DOHH2 (cell line): ENCODE data around the gene DOCK1.

Source experiments
- H3F3A ChIP-seq: fragments of 200-600 bp; sonication (generic), shearing (Covaris generic); 2 replicates; pipeline ENCODE4 v1.6.0; 2016; ENCODE audit warnings: antibody characterized with exemption, mild to moderate bottlenecking; ENCODE audit not compliant: control insufficient read depth, insufficient read depth
- H3K27ac ChIP-seq: fragments of 200-600 bp; sonication (generic); 2 replicates; pipeline ENCODE4 v1.5.1; 2014; ENCODE audit warnings: low read depth, mild to moderate bottlenecking, low read length, moderate library complexity
- H3K27me3 ChIP-seq: fragments of 200-600 bp; sonication (generic); 2 replicates; pipeline ENCODE4 v1.6.1; 2014; ENCODE audit warnings: mild to moderate bottlenecking, low read length, mixed read lengths; ENCODE audit not compliant: control insufficient read depth
- H3K36me3 ChIP-seq: fragments of 200-600 bp; sonication (generic); 2 replicates; pipeline ENCODE4 v1.6.1; 2014; ENCODE audit warnings: mild to moderate bottlenecking, low read length, moderate library complexity, mixed read lengths; ENCODE audit not compliant: control insufficient read depth
- H3K4me1 ChIP-seq: fragments of 200-600 bp; sonication (generic); 2 replicates; pipeline ENCODE4 v1.6.1; 2014; ENCODE audit warnings: mild to moderate bottlenecking, low read length, mixed read lengths; ENCODE audit not compliant: control insufficient read depth
- H3K4me2 ChIP-seq: fragments of 200-600 bp; sonication (generic); 2 replicates; pipeline ENCODE4 v1.6.0; 2014; ENCODE audit warnings: mild to moderate bottlenecking, low read length, moderate library complexity
- H3K4me3 ChIP-seq: fragments of 200-600 bp; sonication (generic); 2 replicates; pipeline ENCODE4 v1.5.1; 2014; ENCODE audit warnings: mild to moderate bottlenecking, low read length, mixed read lengths
- H3K79me2 ChIP-seq: fragments of 200-600 bp; sonication (generic); 2 replicates; pipeline ENCODE4 v1.6.1; 2014; ENCODE audit warnings: mild to moderate bottlenecking, low read length, mixed read lengths; ENCODE audit not compliant: control insufficient read depth
- H3K9me2 ChIP-seq: fragments of 200-600 bp; sonication (generic); replicated peaks from 2 replicates; pipeline ENCODE4 v1.6.1; 2014; ENCODE audit warnings: mild to moderate bottlenecking, low read length, mixed read lengths; ENCODE audit not compliant: control insufficient read depth
- H3K9me3 ChIP-seq: fragments of 200-600 bp; sonication (generic); 2 replicates; pipeline ENCODE4 v1.6.1; 2014; ENCODE audit warnings: antibody characterized with exemption, low read length, mixed read lengths; ENCODE audit not compliant: control insufficient read depth, insufficient read depth
- H4K20me1 ChIP-seq: fragments of 200-600 bp; sonication (generic); 2 replicates; pipeline ENCODE4 v1.6.0; 2014; ENCODE audit warnings: low read depth, mild to moderate bottlenecking, antibody characterized with exemption, low read length, moderate library complexity; ENCODE audit not compliant: control insufficient read depth, insufficient read depth
- EZH2phosphoT487 ChIP-seq: fragments of 200-600 bp; sonication (generic); IDR thresholded peaks from 2 replicates; pipeline ENCODE4 v1.6.1; 2017; ENCODE audit warnings: borderline replicate concordance, mild to moderate bottlenecking, antibody characterized with exemption, low read length, moderate library complexity, mixed read lengths
- TF ChIP-seq, protein P1 (sequence below): fragments of 200-600 bp; sonication (generic); IDR thresholded peaks from one replicate; pipeline ENCODE4 v1.5.1; 2014; ENCODE audit warnings: antibody characterized with exemption, mild to moderate bottlenecking, low read depth, low read length; ENCODE audit not compliant: poor library complexity, severe bottlenecking

The DOCK1 gene

DNA sequence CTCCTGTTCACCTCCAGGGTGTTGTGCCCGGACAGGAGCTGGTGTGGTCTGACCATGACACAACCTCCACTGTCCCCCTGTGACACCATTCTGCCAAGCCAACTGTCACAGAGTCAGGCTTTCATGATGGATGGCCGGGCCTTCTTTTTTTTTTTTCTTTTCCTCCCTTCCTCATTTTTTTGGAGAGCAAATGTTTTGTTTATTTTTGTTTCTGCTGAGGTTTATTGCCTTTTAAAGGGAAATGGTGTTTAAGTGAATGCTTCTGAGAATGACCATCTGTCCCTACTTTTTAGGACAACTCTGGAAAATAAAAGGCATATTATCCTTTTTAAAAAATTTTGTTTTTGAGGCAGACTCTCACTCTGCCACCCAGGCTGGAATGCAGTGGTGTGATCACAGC lies 528.8 kb downstream of the DOCK1 start:
- no peaks in the 10 kb centered on the region for H3K79me2 ChIP-seq
- H3K4me2 ChIP-seq, result no peak overlapping the region
- H3K27ac ChIP-seq, result no peak overlapping the region

GRCh38 chr10:127435246-127435645 lies 530.0 kb downstream of the DOCK1 start:
- Histone ChIP-seq H3K9me2 (no peaks in the 10 kb centered on the region), H3F3A (no peaks in the 10 kb centered on the region), H3K27ac (no peak overlapping the region), H3K4me2 (no peak overlapping the region), H3K36me3 (no peaks in the 10 kb centered on the region), H3K9me3 (peaks cover 4% of the 10 kb centered on the region; the same call in 1 of the 2 replicates), H3K27me3 (no peaks in the 10 kb centered on the region), H3K79me2 (no peaks in the 10 kb centered on the region), H3K4me3 (no peak overlapping the region), H4K20me1 (no peaks in the 10 kb centered on the region), H3K4me1 (no peaks in the 10 kb centered on the region)
- TF ChIP-seq EZH2phosphoT487, result no peak
- TF ChIP-seq, protein P1, sequence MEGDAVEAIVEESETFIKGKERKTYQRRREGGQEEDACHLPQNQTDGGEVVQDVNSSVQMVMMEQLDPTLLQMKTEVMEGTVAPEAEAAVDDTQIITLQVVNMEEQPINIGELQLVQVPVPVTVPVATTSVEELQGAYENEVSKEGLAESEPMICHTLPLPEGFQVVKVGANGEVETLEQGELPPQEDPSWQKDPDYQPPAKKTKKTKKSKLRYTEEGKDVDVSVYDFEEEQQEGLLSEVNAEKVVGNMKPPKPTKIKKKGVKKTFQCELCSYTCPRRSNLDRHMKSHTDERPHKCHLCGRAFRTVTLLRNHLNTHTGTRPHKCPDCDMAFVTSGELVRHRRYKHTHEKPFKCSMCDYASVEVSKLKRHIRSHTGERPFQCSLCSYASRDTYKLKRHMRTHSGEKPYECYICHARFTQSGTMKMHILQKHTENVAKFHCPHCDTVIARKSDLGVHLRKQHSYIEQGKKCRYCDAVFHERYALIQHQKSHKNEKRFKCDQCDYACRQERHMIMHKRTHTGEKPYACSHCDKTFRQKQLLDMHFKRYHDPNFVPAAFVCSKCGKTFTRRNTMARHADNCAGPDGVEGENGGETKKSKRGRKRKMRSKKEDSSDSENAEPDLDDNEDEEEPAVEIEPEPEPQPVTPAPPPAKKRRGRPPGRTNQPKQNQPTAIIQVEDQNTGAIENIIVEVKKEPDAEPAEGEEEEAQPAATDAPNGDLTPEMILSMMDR, result no peak

More for the DNA sequence above, 528.8 kb downstream of the DOCK1 start:
- Histone ChIP-seq H3K4me1 (no peaks in the 10 kb centered on the region), H3K9me2 (no peaks in the 10 kb centered on the region), H3F3A (no peaks in the 10 kb centered on the region), H3K9me3 (peaks cover 4% of the 10 kb centered on the region; the same call in 1 of the 2 replicates), H3K4me3 (no peak overlapping the region), H4K20me1 (no peaks in the 10 kb centered on the region), H3K36me3 (no peaks in the 10 kb centered on the region), H3K27me3 (no peaks in the 10 kb centered on the region)
- no peak for TF ChIP-seq EZH2phosphoT487
- TF ChIP-seq, protein P1, result no peak

DNA sequence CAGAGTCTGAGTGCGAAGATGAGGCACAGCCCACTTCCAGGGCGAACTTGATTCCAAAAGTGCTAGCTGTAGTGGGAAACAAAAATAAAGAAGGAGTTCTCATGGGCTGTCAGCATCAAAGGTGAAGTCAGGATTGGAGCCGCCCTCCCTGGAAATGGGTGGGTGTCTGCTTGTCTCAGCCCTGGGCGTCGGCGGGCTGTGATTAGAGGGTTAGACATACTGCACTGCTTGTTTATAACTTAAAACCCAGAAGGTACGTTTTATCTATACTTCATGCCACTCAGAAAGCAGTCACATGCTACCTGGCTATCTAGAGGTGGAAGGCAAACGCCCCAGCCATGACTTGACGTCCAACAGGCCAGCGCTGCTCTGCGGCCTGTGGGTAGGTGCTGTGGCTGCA lies 535.1 kb downstream of the DOCK1 start:
- Histone ChIP-seq H3K4me1 (no peaks in the 10 kb centered on the region), H3F3A (no peaks in the 10 kb centered on the region), H3K36me3 (no peaks in the 10 kb centered on the region), H3K79me2 (no peaks in the 10 kb centered on the region), H4K20me1 (no peaks in the 10 kb centered on the region), H3K9me2 (no peaks in the 10 kb centered on the region), H3K27me3 (no peaks in the 10 kb centered on the region), H3K9me3 (peaks cover 12% of the 10 kb centered on the region; the same call in 1 of the 2 replicates), H3K4me2 (no peak overlapping the region), H3K4me3 (no peak overlapping the region), H3K27ac (no peak overlapping the region)
- TF ChIP-seq, protein P1, result no peak
- TF ChIP-seq EZH2phosphoT487, result no peak
